Activated T-cell treated with anti-CD3 and anti-CD28 coated beads for 24 hours (primary cell): Measurements from ENCODE around the gene KCNJ9.

Experiments used
- DNase-seq: peaks from one replicate; pipeline ENCODE4 v3.0.0-alpha.2; 2020; ENCODE audit warnings: low read depth

The KCNJ9 gene

DNA sequence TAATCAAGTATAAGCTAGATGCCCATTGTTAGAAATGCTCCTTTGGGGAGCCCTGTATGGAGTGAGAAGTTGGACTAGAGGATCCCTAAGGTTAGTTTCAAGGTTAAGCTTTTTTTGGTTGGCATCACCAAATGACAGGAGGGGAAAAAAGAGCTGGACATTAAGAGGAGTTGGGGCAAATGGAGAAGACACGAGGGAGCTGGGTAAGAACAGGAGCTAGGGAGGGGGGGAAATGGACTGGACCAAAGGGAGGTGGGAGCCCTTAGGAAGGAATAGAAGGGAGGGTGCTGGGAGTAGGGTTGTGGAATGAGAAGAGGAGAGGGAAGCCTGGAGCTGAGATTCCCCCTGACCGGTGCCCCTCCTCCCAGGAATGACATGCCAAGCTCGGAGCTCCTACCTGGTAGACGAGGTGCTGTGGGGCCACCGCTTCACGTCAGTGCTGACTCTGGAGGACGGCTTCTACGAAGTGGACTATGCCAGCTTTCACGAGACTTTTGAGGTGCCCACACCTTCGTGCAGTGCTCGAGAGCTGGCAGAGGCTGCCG, 5.9 kb downstream of the KCNJ9 start:
- no peak for DNase-seq

DNA sequence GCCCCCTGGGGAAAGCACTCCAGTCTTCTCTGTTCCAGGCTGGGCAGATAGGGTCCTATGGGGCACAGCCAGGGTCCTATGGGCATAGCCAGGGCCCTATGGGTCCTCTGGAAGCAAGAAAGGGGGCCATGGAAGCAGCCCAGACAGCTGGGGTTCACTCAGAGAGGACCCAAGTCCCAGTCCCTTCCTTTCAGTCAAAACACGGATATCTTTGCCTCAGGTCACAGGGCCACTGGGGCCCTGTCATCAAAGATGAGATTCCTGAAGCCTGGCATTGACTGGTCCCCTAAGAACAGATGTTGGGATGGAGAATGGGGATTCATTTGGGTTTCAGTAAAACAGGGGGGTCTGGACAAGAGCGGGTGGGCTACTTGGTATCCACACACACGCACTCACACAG, 8.5 kb downstream of the KCNJ9 start:
- DNase-seq = no peak

DNA sequence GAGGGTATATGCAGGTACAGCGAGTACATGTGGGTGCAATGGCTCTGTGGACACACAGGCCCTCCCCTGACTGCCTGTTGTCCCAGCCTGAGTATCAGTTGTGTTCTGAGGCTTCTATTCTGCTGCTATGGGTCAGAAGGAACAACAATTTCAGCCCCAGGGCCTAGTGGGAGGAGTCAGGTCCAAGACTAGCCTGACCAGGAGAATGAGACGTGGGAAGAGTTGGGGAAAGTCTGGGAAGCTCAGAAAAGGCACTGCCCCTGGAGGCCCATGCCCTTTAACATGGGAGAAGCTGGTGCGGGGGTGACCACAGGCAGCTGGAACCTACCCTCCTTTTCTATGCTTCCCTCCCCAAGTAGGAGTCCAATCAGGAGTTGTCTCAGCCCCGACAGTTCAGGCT, 9.4 kb downstream of the KCNJ9 start:
- DNase-seq = no peak

DNA sequence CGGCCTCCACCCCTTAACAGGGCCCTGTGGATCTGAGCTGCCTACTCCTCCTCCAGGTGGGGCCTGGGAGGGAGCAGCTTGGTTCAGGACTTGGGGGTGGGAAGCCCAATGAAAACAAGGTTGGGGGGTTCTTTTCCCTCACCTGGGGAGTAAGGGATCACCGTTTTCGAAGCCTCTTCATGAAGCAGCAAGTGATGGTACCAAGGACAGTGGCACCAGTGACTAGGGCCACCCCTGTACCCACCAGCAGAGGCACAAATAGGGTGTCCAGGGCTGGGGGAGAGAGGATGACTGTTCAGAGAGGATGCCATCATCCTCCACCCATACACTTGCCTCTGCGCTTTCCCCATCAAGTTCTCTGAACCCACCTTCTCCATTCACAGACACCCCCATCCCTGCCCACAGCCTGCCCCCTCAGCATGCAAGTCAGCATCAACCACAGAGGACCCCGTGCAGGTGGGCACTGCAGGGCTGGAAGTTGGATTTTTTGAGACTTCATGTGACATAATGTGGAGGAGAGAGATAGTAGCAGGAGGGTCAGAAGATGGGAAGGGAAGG, 10.4 kb downstream of the KCNJ9 start:
- DNase-seq = no peak

DNA sequence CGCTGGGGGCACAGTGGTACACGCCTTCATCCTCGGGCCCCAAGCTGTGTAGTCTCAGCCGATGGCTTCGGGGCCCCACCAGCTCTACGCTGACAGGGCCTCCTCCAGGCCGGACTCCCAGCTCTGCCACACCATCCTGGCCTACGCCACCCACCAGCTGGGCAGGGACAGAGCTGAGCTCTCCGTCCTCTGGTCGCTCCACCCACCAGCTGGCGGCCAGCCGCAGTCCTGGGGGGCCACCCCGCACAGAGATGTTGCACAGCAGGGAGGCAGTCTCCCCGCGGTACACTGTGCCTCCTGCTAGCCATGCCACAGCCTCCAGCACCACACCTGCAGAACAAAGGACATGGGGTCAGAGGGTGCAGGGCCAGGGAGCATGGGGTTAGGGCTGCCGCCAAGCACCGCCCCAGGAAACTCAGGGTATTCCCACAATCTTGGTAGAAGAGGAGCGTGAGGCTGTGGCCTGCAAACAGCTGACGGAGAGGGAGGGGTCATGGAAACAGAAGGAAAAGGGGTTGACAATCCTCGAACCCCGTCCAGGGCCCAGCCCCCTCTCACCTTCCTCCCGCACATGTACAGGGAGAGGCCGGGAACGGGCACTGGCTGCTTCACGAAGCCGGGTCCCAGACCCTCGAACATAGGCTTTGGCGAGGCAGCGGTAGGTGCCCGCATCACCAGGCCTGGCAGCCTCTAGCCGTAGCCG, 11.2 kb downstream of the KCNJ9 start:
- no peak for DNase-seq

DNA sequence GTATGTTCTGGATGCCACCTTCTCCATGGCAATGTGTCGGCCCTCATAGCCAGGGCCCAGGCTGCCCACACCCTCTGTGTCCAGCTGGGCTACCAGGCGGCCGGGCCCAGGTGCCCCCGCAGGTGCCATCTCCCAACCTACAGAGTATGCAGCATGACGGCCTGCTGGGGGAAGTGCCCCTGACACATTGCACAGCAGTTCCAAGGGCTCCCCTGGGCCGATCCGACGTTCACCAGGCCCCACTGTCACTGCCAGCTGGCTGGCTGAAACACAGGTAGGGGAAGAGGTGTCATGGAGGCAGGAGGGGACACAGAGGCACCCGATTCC, 11.7 kb downstream of the KCNJ9 start:
- DNase-seq = no peak

DNA sequence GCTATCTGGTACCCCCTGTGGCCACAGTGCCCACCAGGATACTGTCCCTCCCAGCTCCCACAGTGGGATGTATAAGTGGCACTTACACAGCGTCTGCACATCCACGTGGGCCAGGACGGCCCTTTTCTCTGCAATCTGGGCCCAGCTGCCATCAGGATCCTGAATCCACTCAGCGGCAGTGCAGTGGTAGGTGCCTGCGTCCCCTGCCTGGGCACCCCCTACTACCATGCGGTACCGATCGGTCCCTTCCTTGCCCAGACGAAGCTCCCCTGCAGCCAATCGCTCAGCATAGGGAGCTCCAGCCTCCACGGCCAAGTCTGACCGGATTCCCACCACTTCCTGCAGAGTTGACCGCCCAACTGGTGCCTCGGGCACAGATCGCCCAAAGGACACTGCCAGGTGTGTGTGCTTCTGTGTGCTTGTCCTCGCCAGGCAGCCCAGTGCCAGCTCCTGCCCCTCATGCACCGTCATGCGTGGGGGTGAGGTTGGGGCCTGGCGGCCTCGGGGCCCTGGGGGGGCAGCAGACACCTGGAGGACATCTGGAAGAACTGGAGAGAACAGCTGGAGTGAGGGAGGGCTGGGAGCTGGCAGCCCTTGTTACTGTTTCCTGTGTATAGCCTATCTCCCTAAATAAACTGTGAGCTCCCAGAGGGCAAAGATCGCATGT, 12.4 kb downstream of the KCNJ9 start:
- DNase-seq = no peak

DNA sequence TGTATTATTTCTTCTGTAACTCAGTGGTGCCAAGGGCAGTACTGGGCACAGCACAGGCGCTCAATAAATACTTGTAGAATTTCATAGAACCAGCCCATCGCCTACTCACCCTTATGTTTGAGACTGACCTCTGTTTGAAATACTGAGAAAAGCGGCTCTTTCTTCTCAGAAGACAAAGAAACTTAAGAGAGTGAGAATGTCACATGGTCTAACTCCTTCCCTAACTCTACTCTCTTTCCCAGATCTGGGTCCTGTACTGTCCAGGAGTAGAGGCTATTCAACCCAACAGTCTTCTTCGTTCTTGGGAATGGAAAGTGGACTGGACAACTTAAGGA, 12.9 kb downstream of the KCNJ9 start:
- DNase-seq = no peak

DNA sequence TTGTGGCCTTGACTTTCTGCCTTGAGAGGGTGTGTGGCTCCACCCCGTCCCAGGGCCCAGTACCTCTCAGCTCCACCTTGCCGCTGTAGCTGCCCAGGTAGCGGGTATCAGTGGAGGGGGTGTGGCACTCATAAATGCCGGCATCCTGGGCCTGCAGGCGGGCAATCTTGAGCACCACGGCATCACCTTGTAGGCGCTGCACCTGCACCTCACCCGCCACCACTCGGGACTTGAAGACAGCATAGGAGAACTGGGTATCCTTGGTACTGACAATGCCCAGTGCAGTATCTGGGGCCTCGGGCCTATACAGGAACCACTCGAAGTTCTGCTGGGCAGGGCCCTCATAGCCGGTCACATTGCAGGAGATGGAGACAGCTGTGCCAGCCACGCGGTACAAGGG, 13.5 kb downstream of the KCNJ9 start:
- no peak for DNase-seq

DNA sequence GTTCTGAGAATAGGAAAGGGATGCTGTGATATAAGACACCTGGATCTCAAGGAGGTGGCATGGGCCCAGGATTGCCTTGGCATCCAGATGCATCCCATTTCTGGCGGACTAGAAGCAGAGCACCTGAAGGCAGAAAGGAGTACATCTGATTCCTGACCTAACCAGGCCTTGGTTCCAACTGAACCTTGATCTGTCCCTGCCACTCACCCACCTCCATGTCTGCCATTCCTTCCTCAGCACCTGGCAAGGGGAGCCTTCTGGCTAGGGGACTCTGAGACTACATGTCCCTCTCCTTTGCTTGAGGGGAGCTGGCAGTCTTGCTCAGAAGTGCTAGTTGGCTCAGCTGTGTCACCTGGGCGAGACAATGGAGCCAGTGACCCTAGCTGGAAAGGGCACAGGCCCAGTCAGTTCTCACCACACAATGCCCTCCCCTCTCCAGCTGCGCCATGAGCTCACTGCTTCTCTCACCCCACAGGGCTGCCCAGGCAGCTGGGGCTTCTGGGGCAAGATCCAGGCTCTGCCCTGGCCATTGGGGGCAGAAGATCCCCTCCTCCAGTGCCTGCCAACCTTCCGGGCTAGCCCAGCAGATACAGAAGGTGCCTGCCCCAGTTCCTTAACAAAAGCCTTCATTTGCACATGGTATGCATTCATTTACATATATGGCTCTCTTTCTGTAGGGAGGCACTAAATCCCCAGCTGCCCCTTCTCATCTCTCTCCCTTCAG, 14.2 kb downstream of the KCNJ9 start:
- no peak for DNase-seq

DNA sequence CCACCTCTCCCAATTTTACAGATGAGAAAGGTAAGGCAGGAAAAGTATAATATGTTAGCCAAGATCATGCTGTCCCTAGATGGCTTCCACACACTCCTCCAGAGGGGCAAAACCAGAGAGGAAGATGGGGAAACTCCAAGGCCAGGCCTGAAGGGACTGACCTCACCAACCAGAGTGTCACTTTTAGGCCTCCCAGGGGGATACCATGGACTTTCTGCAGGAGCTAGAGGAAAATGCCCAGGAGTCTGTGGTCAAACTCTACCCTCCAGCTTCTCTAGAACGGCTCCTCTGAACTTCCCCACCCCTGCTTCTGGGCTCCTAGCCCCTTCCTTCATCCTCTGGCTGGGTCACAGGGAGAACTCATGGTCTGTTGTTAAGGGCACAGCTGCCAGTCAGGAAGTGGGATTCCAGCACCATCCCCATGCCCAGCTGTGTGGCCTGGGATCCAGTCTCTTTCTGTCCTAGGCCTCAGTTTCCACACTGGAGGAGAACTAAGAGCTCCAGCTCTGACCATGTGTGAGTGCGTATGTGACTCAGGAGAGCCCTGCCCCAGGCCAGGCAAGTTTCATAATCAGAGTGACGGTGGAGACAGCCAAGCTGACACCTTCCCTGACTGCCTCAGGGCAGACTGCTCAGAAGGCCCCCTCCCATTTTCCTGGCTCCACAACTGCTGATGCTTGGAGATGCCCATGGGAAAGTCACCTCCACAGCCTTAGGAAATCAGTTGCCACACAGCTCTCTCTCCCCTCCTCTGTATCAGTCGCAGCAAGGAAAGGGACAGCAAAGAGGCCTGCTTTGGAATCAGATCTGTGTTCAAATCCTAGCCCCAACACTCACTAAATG, 15.2 kb downstream of the KCNJ9 start:
- no peak for DNase-seq

DNA sequence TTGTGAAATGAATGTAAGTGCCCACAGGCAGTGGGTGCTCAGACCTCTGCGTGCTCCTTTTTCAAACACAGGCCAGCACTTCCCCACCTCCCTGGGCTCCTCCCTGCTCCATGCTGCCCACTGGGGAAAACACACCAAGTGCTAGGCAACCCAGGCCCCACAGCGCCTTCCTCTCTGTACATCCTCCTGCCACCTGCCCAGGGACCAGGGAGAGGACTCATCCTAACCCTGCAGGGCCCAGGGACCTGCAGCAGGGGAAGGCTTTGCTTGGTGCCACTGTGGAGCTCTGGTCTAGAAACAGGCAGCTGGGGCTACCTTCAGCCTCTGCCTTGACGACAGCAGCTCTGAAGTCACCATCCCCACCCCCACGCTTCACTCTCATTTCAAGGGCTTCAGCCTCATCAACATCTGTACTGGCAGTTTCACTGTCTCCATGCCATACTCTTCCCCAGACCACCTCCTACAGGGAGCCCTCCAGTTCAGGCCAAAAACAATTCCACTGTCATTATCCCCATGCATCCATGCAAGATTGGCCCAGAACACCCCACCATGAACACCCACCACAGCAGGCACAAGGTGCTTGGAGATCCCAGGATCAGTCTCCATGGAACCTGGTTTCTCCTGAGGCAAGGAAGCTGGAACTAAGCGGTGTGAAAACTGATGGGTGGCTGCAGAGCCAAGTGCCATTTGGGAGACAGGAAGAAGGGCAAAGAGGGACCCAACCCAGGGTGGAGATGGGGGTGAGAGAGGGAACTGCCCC, 16.0 kb downstream of the KCNJ9 start:
- peak; percentile 14 for DNase-seq

DNA sequence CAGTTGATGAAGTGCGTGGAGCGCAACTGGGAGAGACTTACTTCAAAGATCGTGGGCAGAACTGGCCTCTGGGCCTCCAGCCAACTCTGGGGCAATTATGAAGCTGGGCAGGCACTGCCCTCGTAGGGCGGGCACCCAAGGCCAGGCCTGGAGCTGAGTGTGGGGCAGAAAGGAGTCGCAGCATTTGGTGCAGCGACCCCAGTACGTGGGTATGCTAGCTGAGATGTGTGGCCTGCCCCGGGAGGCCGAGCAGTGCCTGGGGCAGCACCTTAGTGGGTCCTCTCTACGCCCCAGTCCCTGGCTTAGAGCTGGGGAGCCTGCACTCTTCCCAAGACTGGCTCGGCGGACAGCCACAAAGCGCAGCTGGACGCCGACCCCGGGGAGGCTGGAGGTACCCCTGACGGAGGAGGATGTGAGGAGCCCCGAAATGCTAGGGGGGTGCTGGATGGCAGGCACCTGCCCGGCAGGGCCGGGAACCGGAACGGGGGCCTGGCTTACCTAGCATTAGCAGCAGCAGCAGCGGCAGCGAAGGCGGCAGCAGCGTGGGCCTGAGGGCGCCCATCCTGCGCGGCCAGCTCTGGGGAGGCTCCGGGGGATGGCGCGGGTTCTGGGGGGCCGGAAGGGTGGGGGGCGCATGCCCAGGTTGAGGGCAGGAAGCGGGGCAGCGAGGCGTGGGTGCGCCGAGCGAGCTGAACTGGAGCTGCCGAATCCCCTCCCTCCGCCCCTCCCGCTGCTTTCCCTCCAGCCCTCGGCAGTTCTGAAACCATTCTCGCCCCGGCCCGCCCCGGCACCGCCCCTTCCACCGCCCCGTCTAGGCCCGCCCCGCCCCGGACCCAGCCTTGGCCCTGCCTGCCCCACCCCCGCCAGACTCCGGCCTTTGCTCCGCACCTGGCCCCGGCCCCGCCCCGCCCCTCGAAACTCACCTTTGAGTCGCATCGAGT, 16.8 kb downstream of the KCNJ9 start, which contains the start of gene IGSF8:
Gene IGSF8, minus strand, starts transcription at position 709 of the 941 bp plus-strand sequence. Its CDS starts 147 bp downstream, at position 562.
- peak; percentile 89 for DNase-seq

DNA sequence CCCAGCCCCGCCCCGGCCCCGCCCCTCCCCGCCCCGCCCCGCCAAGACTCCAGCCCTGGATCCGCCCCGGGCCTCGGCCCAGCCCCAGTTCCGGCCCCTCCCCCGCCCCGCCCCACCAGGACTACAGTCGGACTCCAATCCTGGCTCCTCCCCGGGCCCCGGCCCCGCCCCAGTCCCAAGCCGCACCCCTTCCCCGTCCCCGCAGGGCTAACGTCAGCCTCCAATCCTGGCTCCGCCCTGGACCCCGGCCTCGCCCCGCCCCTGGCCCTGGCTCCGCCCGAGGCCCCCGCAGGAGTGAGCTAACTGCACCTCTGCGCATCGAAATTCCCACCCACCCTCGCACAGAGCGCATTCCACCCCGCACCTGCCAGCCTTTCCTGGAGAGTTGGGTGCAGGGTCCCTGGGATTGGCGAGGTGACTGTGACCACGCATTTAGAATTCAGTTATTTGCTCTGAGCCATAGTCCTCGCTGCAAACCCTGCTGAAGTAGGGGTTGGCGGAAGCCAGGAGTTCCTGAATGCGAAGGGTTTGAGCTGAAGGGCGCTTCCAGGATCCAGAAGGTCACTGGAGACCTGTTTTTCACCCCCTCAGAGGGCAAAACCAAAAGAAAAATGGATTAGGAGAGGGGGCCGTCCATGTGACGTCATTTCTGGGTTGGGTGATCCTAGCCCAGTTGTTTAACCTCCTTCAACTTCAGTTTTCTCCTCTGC, 17.7 kb downstream of the KCNJ9 start:
- peak; percentile 97 for DNase-seq

DNA sequence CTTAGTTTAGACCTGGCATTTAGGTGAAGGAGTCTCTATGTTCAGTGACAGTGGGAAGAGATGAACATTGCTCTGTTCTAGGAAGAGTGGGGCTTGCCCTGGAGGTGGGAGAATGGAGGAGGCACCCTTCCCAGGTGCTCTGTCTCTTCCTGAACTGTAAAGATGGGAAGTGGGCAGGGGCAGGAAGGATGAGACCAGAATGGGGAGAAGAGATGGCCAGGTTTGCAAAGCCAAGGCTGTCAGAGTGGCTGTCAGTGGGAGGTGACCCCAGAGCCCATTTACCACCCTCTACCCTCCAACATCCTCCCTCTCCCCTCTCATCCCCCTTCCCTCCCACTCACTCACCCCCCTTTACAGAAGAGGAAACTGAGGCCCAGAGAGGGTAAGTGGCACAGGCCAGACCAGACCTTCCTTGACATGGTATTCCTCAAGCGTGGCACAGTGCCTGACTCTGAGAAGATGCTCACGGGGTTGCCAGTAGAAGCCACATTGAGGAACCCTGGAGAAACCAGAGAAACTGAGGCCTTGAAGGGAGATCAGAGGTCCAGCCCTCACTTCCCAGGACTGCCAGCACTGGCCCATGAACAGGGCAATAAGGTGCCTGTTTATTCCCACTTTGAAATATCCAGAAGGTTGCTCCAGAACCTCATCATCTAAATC, 18.5 kb downstream of the KCNJ9 start:
- DNase-seq = no peak

DNA sequence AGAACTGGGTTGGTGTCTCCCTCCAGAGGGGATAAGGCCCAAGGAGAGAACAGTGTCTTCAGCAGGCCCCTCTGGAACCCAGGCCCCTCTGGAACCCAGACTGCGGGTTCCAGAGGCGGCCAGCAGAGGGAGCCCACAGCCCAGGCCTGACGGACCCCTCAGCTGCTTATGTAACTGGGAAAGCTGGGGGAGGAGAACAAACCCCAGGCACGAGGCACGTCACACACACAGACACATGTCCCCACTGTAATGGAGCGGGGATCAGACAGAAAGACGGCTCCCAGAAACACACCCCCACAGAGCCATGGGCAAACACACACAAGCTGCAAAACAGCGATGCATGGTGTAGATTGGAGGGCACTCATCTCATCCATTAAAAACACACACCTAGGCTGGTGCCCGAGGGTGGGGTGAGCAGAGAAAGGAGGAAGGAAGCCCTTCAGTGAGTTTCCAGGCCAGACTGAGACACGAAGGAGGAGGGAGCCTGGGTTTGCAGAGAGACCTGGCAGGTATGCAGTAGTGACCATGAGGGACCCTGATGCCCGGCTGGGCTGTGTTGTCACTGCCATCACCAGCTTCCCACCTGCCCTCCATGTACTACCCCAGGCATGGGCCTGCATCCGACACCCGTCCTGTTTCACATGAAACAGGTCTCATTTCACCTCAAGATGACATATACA, 19.8 kb downstream of the KCNJ9 start:
- DNase-seq = peak; percentile 59

DNA sequence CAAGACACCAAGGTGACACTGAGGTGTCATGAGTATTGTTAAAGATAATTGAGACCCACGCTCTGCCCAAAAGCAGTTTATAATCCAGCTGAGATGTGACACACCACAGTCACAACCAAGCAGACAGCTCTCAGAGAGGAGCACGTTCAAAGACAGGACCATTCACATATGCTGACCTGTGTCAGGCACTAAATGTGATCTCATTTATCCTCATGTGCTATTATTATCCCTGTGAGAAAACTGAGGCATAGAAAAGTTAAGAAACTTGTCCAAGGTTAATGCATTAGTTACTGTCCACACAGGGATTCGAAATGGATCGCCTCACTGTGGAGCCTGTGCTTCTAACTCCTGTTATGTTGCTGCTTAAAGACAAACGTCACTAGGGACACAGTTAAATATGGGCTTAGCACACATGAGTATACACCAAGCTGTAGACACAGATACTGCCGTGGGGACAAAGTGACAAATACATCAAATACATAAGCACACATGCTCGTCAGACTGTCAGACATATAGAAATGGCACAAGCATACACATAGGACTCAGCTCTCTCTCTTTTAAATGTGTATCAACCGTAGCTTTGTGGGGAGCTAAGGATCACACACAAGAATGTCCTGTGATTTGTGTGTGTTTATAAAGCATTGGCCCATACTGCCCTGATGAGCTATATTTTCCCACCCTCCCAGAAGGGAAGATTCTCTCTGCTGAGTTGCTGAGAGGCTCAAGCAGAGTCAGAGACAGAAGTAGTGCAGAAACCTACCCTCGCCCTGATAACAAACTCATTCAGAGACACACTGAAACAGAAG, 20.6 kb downstream of the KCNJ9 start:
- DNase-seq = no peak
